Endothelial cell of umbilical vein (primary cell): Measurements from ENCODE around the gene NECTIN2. TPM values are rescaled to one million over a fixed set of nuclear protein-coding genes. Genes with fewer than 3 reads are reported as not detected.

Experiments
- BruUV-seq: library from RNA; stranded (reverse); fragments of 400-500 nt; replicated peaks from 2 replicates; lab custom pipeline; 2021; lab: Mats Ljungman, UMichigan
- CTCF ChIA-PET: fragments of 300-600, 350-600 bp; sonication (Branson Sonifier 250); formaldehyde crosslinking; loops from one replicate; lab custom pipeline; 2021; ENCODE audit warnings: antibody characterized with exemption, inconsistent platforms; lab: Charles Lee
- POLR2A ChIA-PET: fragments of 300-600, 350-600 bp; sonication (Branson Sonifier 250); formaldehyde crosslinking; loops from one replicate; lab custom pipeline; 2021; ENCODE audit warnings: antibody characterized with exemption, inconsistent platforms; lab: Charles Lee
- DNase-seq: peaks from one replicate; pipeline ENCODE4 v3.0.0-alpha.2; 2011; ENCODE audit warnings: low read depth, low spot score
- FAIRE-seq: peaks from 2 replicates; lab custom pipeline; 2011; peaks lifted over from hg19 to GRCh38; lab: Jason Lieb, UNC
- H2AFZ ChIP-seq: 2 replicates; pipeline ENCODE4 v1.6.0; 2012; ENCODE audit warnings: low read depth, low read length, control low read depth, inconsistent platforms
- H3K27ac ChIP-seq: 2 replicates; pipeline ENCODE4 v1.5.1; 2011; ENCODE audit warnings: low read depth, mild to moderate bottlenecking, control low read depth, low read length, moderate library complexity; ENCODE audit not compliant: insufficient read depth
- H3K27me3 ChIP-seq, 2 experiments: 2 replicates each; pipeline versions ENCODE4 v1.6.0 to v1.6.1; 2011; ENCODE audit warnings: low read length in 2 of 2, mixed read lengths in 1 of 2; ENCODE audit not compliant: control insufficient read depth in 2 of 2, insufficient read depth in 2 of 2
- H3K36me3 ChIP-seq, 2 experiments: 2 replicates in 1 of 2; 3 replicates in 1 of 2; pipeline ENCODE4 v1.5.1; 2011; ENCODE audit warnings: low read length in 2 of 2, mild to moderate bottlenecking in 1 of 2, moderate library complexity in 1 of 2; ENCODE audit not compliant: control insufficient read depth in 2 of 2, insufficient read depth in 2 of 2; ENCODE audit errors: extremely low read depth in 1 of 2
- H3K4me1 ChIP-seq: 3 replicates; pipeline ENCODE4 v1.5.1; 2011; ENCODE audit warnings: mild to moderate bottlenecking, low read length; ENCODE audit not compliant: control insufficient read depth, insufficient read depth; ENCODE audit errors: extremely low read depth
- H3K4me2 ChIP-seq: 2 replicates; pipeline ENCODE4 v1.6.1; 2011; ENCODE audit warnings: low read length, control low read depth, mixed read lengths; ENCODE audit not compliant: insufficient read depth
- H3K4me3 ChIP-seq, 3 experiments: fragments of 200-600 bp in 1 of 3; sonication (generic), shearing (Covaris generic) in 1 of 3; replicated peaks in 1 of 3; 2 replicates each; pipeline ENCODE4 v1.5.1; 2011 to 2016; ENCODE audit warnings: control low read depth in 3 of 3, low read length in 3 of 3, mild to moderate bottlenecking in 2 of 3, inconsistent platforms in 1 of 3, low read depth in 1 of 3, moderate library complexity in 1 of 3; ENCODE audit not compliant: insufficient read depth in 1 of 3
- H3K79me2 ChIP-seq: 2 replicates; pipeline ENCODE4 v1.6.0; 2012; ENCODE audit warnings: low read length, inconsistent platforms; ENCODE audit not compliant: control insufficient read depth, insufficient read depth
- H3K9ac ChIP-seq: replicated peaks from 2 replicates; pipeline ENCODE3; 2011; ENCODE audit warnings: low read length, control low read depth; ENCODE audit not compliant: insufficient read depth; ENCODE audit errors: extremely low read depth
- H3K9me1 ChIP-seq: replicated peaks from 3 replicates; pipeline ENCODE4 v1.6.0; 2011; ENCODE audit warnings: mild to moderate bottlenecking, low read length; ENCODE audit not compliant: control insufficient read depth, insufficient read depth; ENCODE audit errors: extremely low read depth
- H3K9me3 ChIP-seq: replicated peaks from 2 replicates; pipeline ENCODE4 v1.5.1; 2012; ENCODE audit warnings: low read length, inconsistent platforms; ENCODE audit not compliant: control insufficient read depth, insufficient read depth
- H4K20me1 ChIP-seq: replicated peaks from 2 replicates; pipeline ENCODE3; 2011; ENCODE audit warnings: mild to moderate bottlenecking, low read length; ENCODE audit not compliant: control insufficient read depth, insufficient read depth; ENCODE audit errors: extremely low read depth
- EZH2 ChIP-seq: IDR thresholded peaks from 2 replicates; pipeline ENCODE4 v1.6.1; 2012; ENCODE audit warnings: borderline replicate concordance, low read depth, mild to moderate bottlenecking, moderate library complexity, low read length, inconsistent platforms; ENCODE audit not compliant: severe bottlenecking
- FOS ChIP-seq: IDR thresholded peaks from 2 replicates; pipeline ENCODE4 v1.6.1; 2011; ENCODE audit warnings: mild to moderate bottlenecking, low read length, moderate library complexity, borderline replicate concordance; ENCODE audit not compliant: insufficient read depth
- GATA2 ChIP-seq: IDR thresholded peaks from 2 replicates; pipeline ENCODE4 v1.7.0; 2011; ENCODE audit warnings: low read depth, mild to moderate bottlenecking, moderate library complexity, mixed read lengths, low read length; ENCODE audit not compliant: insufficient read length, insufficient read depth
- JUN ChIP-seq: IDR thresholded peaks from 2 replicates; pipeline ENCODE4 v1.6.1; 2011; ENCODE audit warnings: borderline replicate concordance, low read depth; ENCODE audit not compliant: insufficient read length, insufficient read depth
- MYC ChIP-seq: IDR thresholded peaks from one replicate; pipeline ENCODE4 v1.6.1; 2011; ENCODE audit warnings: mild to moderate bottlenecking, low read depth, low read length
- POLR2A ChIP-seq: IDR thresholded peaks from 2 replicates; pipeline ENCODE4 v1.6.1; 2012; ENCODE audit warnings: low read depth, mild to moderate bottlenecking, control low read depth, low read length
- POLR2AphosphoS5 ChIP-seq: IDR thresholded peaks from 2 replicates; pipeline ENCODE4 v1.6.1; 2012; ENCODE audit warnings: low read depth, mild to moderate bottlenecking, control low read depth, low read length, moderate library complexity; ENCODE audit not compliant: insufficient read depth
- dilution Hi-C: fragments of 300-500 bp; cut with MboI; formaldehyde crosslinking; loops from one replicate; pipeline ENCODE4 v1.15.0; 2019; ENCODE audit warnings: low sequenced_read_pairs; ENCODE audit not compliant: extremely low pct_ligation_motif_present
- intact Hi-C: fragments of 100-400 bp; cut with micrococcal nuclease; formaldehyde crosslinking; loops from one replicate; pipeline ENCODE4 v1.10.0; 2022
- polyA plus RNA-seq, 4 experiments: library from polyadenylated mRNA; depleted of rRNA in 3 of 4; stranded (reverse) in 3 of 4; unstranded in 1 of 4; fragments of >200 nt; gene quantifications; 2 replicates each; pipeline versions ENCODE4 v1.2.1 to v1.2.3, GENCODE V29; 2011 to 2012; ENCODE audit warnings: missing spikeins in 1 of 4
- total RNA-seq: library from RNA; stranded (reverse); gene quantifications from 2 replicates; pipeline ENCODE4 v1.2.3, GENCODE V29; 2021
- TF ChIP-seq, protein P1 (sequence below): IDR thresholded peaks from 2 replicates; pipeline ENCODE4 v1.6.1; 2011; ENCODE audit not compliant: insufficient read depth, insufficient read length
- TF ChIP-seq, protein P2 (sequence below), 2 donors: IDR thresholded peaks; 1 replicate in 1 of 2; 2 replicates in 1 of 2; pipeline ENCODE4 v1.5.1; 2011; ENCODE audit warnings: low read length in 2 of 2, mild to moderate bottlenecking in 2 of 2, moderate library complexity in 2 of 2, control low read depth in 1 of 2, inconsistent platforms in 1 of 2, low read depth in 1 of 2; ENCODE audit not compliant: insufficient read depth in 1 of 2; ENCODE audit errors: extremely low read depth in 1 of 2

The NECTIN2 gene
- total and polyA plus RNA-seq, 2 donors (not counting 3 experiments of a cell fraction or from before 2014, with no cell fraction given) = 211 to 238 TPM

DNA sequence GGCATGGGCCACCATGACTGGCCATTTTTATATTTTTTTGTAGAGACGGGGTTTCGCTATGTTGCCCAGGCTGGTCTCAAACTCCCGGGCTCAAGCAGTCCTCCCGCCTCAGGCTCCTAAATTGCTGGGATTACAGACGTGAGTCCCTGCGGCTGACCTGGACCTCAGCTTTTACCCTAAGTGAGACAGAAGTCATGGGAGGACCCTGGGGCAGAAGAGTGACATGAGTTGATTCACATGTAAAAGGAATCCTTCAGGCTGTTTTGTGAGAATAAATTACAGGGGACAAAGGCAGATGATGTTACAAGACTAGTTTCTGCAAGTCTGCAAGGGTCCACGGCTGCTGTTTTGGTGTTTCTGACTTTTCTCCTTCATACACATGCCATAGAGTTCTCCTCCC, 39.8 kb upstream of the NECTIN2 start:
- H3K79me2 ChIP-seq = no peaks in the 10 kb centered on the region
- H3K36me3 ChIP-seq = peaks cover 0 to under 1% of the 10 kb centered on the region in 2 experiments
- no peaks in the 10 kb centered on the region for H4K20me1 ChIP-seq
- H3K9ac ChIP-seq = no peak overlapping the region
- BruUV-seq = no TSS peak
- TF ChIP-seq JUN = no peak
- TF ChIP-seq, protein P1, sequence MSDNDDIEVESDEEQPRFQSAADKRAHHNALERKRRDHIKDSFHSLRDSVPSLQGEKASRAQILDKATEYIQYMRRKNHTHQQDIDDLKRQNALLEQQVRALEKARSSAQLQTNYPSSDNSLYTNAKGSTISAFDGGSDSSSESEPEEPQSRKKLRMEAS = no peak
- no peak for TF ChIP-seq POLR2A
- no peak for TF ChIP-seq MYC
- no peak for TF ChIP-seq FOS
- no peaks in the 10 kb centered on the region for H3K9me3 ChIP-seq
- no peaks in the 10 kb centered on the region for H3K9me1 ChIP-seq
- ChIA-PET CTCF (interaction anchor here (0.6 to 4.2 kb wide), 9 partner anchors 14 to 235 kb away, joined by 3 to 57 read pairs (median 11); no protein-coding TSS in a partner anchor), POLR2A (interaction anchor here (1.0 kb wide), 1 partner anchor 42 kb away, joined by 6 read pairs; no protein-coding TSS in a partner anchor)
- H3K27me3 ChIP-seq = no peaks in the 10 kb centered on the region
- H3K4me1 ChIP-seq = peaks cover 16% of the 10 kb centered on the region
- dilution Hi-C loops (no loop called here), intact Hi-C loops (loop anchor here (10.0 kb wide), 1 partner anchor 149 kb away; the partner anchor contains the start of gene CLPTM1)
- DNase-seq (no peak), FAIRE-seq (no peak)
- H2AFZ ChIP-seq = no peak overlapping the region
- H3K27ac ChIP-seq = no peak overlapping the region
- H3K4me2 ChIP-seq = no peak overlapping the region
- H3K4me3 ChIP-seq = no peak overlapping the region

DNA sequence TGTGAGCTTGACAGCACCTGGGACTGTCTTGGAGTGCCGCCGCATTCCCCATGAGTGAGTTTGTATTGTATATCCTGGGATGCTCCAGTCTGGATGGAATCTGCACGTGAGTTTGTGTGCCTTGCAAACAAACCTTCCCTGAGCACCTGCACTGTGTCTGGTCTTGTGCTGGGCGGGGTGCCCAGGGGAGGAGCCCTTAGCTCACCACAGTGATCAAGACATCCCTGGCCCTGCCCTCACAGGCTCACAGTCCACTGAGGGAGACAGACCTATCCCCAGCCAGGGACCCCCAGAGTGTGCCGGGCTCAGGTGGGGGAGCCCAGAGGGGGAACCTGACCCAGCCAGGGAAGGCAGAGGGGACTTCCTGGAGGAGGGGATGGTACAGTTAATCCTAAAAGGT, 38.9 kb upstream of the NECTIN2 start:
- no peaks in the 10 kb centered on the region for H3K9me3 ChIP-seq
- peaks cover 16% of the 10 kb centered on the region for H3K4me1 ChIP-seq
- POLR2A ChIA-PET = interaction anchor here (0.5 to 1.0 kb wide), 2 partner anchors 11 to 41 kb away, joined by 4 to 6 read pairs; no protein-coding TSS in a partner anchor
- no peaks in the 10 kb centered on the region for H3K9me1 ChIP-seq
- no peak overlapping the region for H3K4me3 ChIP-seq
- CTCF ChIA-PET = interaction anchor here (0.7 to 4.2 kb wide), 15 partner anchors 9 to 236 kb away, joined by 3 to 57 read pairs (median 5); partner anchors contain the start of gene NECTIN2
- dilution Hi-C loops = no loop called here
- DNase-seq (no peak), FAIRE-seq (no peak)
- H3K36me3 ChIP-seq = peaks cover 0 to 2% of the 10 kb centered on the region in 2 experiments
- no peaks in the 10 kb centered on the region for H4K20me1 ChIP-seq
- intact Hi-C loops = loop anchor here (10.0 kb wide), 1 partner anchor 148 kb away; the partner anchor contains the start of gene CLPTM1
- H2AFZ ChIP-seq = no peak overlapping the region
- no peak overlapping the region for H3K4me2 ChIP-seq
- no peak overlapping the region for H3K27ac ChIP-seq
- H3K9ac ChIP-seq = no peak overlapping the region
- no peaks in the 10 kb centered on the region for H3K27me3 ChIP-seq
- TF ChIP-seq FOS (no peak), JUN (no peak), MYC (no peak), POLR2AphosphoS5 (no peak), EZH2 (no peak), POLR2A (no peak), GATA2 (no peak)
- TF ChIP-seq, protein P2, sequence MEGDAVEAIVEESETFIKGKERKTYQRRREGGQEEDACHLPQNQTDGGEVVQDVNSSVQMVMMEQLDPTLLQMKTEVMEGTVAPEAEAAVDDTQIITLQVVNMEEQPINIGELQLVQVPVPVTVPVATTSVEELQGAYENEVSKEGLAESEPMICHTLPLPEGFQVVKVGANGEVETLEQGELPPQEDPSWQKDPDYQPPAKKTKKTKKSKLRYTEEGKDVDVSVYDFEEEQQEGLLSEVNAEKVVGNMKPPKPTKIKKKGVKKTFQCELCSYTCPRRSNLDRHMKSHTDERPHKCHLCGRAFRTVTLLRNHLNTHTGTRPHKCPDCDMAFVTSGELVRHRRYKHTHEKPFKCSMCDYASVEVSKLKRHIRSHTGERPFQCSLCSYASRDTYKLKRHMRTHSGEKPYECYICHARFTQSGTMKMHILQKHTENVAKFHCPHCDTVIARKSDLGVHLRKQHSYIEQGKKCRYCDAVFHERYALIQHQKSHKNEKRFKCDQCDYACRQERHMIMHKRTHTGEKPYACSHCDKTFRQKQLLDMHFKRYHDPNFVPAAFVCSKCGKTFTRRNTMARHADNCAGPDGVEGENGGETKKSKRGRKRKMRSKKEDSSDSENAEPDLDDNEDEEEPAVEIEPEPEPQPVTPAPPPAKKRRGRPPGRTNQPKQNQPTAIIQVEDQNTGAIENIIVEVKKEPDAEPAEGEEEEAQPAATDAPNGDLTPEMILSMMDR (IDR thresholded peaks at IDR 0.05; ENCODE audit: extremely low read depth in 1 of 2, insufficient read depth in 1 of 2, low read depth in 1 of 2, low read length in 2 of 2) = no peak
- TF ChIP-seq, protein P1 = no peak
- H3K79me2 ChIP-seq = no peaks in the 10 kb centered on the region
- BruUV-seq = no TSS peak
